Loucy (cell line): Measurements from ENCODE around the gene NRIP1.
A peak's percentile ranks its signal among the peaks of the same experiment; 100 is the strongest.

Experiments used
- H2AFZ ChIP-seq: fragments of 200-600 bp; sonication (generic); 2 replicates; pipeline ENCODE4 v1.6.0; 2016; ENCODE audit warnings: antibody characterized with exemption, mild to moderate bottlenecking, low read length, moderate library complexity
- H3F3A ChIP-seq: fragments of 200-600 bp; 2 replicates; pipeline ENCODE4 v1.6.0; 2016; ENCODE audit warnings: antibody characterized with exemption, low read depth, mild to moderate bottlenecking
- H3K27me3 ChIP-seq: fragments of 200-600 bp; sonication (generic); 2 replicates; pipeline ENCODE4 v1.6.1; 2014; ENCODE audit warnings: low read length, mild to moderate bottlenecking; ENCODE audit not compliant: insufficient read depth, poor library complexity, severe bottlenecking
- H3K36me3 ChIP-seq: fragments of 200-600 bp; sonication (generic); 2 replicates; pipeline ENCODE4 v1.6.1; 2016; ENCODE audit warnings: low read length; ENCODE audit not compliant: insufficient read depth
- H3K4me1 ChIP-seq: fragments of 200-600 bp; sonication (generic); 2 replicates; pipeline ENCODE4 v1.5.1; 2014; ENCODE audit warnings: low read length, mild to moderate bottlenecking; ENCODE audit not compliant: insufficient read depth, poor library complexity, severe bottlenecking
- H3K4me2 ChIP-seq: fragments of 200-600 bp; sonication (generic); 2 replicates; pipeline ENCODE4 v1.6.0; 2014; ENCODE audit warnings: antibody characterized with exemption, low read length, low read depth, mild to moderate bottlenecking; ENCODE audit not compliant: poor library complexity, severe bottlenecking
- H3K4me3 ChIP-seq: fragments of 200-600 bp; sonication (generic); 2 replicates; pipeline ENCODE4 v1.5.1; 2014; ENCODE audit warnings: low read length, mild to moderate bottlenecking, mixed read lengths; ENCODE audit not compliant: poor library complexity, severe bottlenecking
- H3K79me2 ChIP-seq: fragments of 200-600 bp; sonication (generic); 2 replicates; pipeline ENCODE4 v1.6.1; 2014; ENCODE audit warnings: low read length; ENCODE audit not compliant: insufficient read depth
- H3K9ac ChIP-seq: fragments of 200-600 bp; sonication (generic); 2 replicates; pipeline ENCODE4 v1.6.0; 2014; ENCODE audit warnings: mild to moderate bottlenecking, low read depth, low read length, moderate library complexity; ENCODE audit not compliant: poor library complexity, severe bottlenecking
- H3K9me2 ChIP-seq: fragments of 200-600 bp; sonication (generic); replicated peaks from 2 replicates; pipeline ENCODE4 v1.6.1; 2016; ENCODE audit warnings: low read depth, low read length, mixed read lengths
- H3K9me3 ChIP-seq: fragments of 200-600 bp; sonication (generic); 2 replicates; pipeline ENCODE4 v1.6.1; 2014; ENCODE audit warnings: mild to moderate bottlenecking, antibody characterized with exemption, low read length, low read depth; ENCODE audit not compliant: insufficient read depth
- H4K20me1 ChIP-seq: fragments of 200-600 bp; sonication (generic); 2 replicates; pipeline ENCODE4 v1.6.0; 2014; ENCODE audit warnings: antibody characterized with exemption, low read length, mild to moderate bottlenecking; ENCODE audit not compliant: insufficient read depth, poor library complexity, severe bottlenecking
- EZH2phosphoT487 ChIP-seq: fragments of 200-600 bp; IDR thresholded peaks from 2 replicates; pipeline ENCODE4 v1.6.1; 2018; ENCODE audit warnings: antibody characterized with exemption, mild to moderate bottlenecking, moderate library complexity, borderline replicate concordance
- TF ChIP-seq, protein P1 (sequence below): fragments of 200-600 bp; sonication (generic); conservative IDR thresholded peaks from 2 replicates; pipeline ENCODE4 v1.5.1; 2014; ENCODE audit warnings: mild to moderate bottlenecking, antibody characterized with exemption, low read length

The NRIP1 gene

DNA sequence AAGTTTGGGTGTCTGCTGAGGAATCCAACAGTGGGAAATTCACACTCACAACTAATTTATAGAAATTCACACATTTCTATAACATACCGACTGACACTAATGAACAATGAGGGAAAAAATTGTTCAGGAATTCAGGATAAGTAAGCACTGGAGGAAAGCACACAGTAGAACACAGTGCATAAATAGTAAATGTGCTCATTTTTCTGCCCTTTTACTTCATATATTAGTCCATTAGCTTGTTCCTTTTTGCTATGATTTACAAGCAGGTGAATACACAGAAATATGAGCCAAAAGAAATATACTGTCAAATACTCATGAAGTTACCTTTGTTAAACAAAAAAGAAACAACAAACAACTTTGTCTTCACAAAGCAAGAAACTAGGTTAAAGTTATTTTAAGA, 11.3 kb downstream of the NRIP1 start:
- H3K4me2 ChIP-seq: peak overlapping the region; percentile 9
- H3K9ac ChIP-seq: no peak overlapping the region
- no peak overlapping the region for H2AFZ ChIP-seq
- no peaks in the 10 kb centered on the region for H3K9me3 ChIP-seq
- no peaks in the 10 kb centered on the region for H3K36me3 ChIP-seq
- H3K79me2 ChIP-seq: peaks cover 100% of the 10 kb centered on the region
- no peak for TF ChIP-seq EZH2phosphoT487
- TF ChIP-seq, protein P1, sequence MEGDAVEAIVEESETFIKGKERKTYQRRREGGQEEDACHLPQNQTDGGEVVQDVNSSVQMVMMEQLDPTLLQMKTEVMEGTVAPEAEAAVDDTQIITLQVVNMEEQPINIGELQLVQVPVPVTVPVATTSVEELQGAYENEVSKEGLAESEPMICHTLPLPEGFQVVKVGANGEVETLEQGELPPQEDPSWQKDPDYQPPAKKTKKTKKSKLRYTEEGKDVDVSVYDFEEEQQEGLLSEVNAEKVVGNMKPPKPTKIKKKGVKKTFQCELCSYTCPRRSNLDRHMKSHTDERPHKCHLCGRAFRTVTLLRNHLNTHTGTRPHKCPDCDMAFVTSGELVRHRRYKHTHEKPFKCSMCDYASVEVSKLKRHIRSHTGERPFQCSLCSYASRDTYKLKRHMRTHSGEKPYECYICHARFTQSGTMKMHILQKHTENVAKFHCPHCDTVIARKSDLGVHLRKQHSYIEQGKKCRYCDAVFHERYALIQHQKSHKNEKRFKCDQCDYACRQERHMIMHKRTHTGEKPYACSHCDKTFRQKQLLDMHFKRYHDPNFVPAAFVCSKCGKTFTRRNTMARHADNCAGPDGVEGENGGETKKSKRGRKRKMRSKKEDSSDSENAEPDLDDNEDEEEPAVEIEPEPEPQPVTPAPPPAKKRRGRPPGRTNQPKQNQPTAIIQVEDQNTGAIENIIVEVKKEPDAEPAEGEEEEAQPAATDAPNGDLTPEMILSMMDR: no peak
- H3F3A ChIP-seq: no peaks in the 10 kb centered on the region
- no peaks in the 10 kb centered on the region for H3K27me3 ChIP-seq
- H4K20me1 ChIP-seq: peaks cover 97% of the 10 kb centered on the region
- no peak overlapping the region for H3K4me3 ChIP-seq
- H3K4me1 ChIP-seq: peaks cover 83% of the 10 kb centered on the region
- H3K9me2 ChIP-seq: no peaks in the 10 kb centered on the region

DNA sequence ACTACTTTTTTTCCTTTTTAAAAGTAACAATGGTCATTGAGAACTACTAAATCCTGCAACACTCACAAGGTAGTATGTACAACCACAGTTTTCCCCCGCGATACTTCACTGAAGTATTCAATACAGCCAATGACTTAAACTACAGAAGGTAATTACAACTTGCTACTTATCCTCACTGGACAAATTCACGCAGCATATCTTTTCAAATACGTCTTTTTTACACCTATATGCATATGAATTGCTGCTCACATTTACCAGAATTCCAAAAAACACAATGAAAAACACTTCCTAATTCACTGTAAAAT, 12.4 kb downstream of the NRIP1 start:
- Histone ChIP-seq H3K36me3 (no peaks in the 10 kb centered on the region), H2AFZ (no peak overlapping the region), H3K4me2 (peak overlapping the region; percentile 59), H3K4me1 (peaks cover 77% of the 10 kb centered on the region), H3F3A (no peaks in the 10 kb centered on the region), H3K79me2 (peaks cover 100% of the 10 kb centered on the region), H3K9ac (no peak overlapping the region), H4K20me1 (peaks cover 95% of the 10 kb centered on the region), H3K9me2 (no peaks in the 10 kb centered on the region), H3K27me3 (no peaks in the 10 kb centered on the region), H3K9me3 (no peaks in the 10 kb centered on the region), H3K4me3 (no peak overlapping the region)
- TF ChIP-seq, protein P1: no peak
- TF ChIP-seq EZH2phosphoT487: no peak

DNA sequence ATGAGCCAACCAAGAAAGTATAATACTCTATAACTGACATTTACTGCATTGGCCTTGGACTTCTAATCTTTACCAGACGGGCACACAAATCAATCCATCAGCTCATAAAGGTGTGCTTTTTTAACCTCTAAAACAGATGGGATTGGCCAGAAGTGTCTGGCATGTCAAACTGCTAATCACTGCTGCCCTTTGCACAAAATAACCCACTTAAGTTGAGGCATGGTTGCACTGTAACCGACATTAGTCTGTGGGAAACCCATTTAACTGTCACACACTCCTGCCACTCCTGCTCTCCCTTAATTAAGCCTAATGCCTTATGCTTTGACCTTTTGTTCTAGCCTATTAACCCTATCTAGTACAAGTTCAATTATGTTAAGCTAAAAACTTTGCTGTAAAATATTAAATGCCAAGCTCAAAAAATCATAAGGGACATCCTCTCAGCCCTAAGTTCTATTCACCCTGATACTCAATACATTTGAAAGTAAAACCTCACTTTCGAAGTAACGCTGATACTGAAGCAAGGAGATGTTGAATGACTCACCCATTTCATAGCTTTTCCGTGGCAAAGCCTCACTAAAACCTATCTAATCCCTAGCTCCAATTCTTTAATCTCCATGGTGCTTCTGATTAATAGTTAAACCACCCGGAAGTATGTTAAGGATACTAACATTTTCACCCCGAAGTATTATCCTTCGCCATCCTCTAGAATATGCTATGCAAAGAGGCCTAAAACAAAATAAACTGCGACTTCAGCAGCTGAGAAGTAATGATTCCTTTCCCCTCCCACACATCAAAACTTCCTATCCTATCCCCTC, 12.9 kb downstream of the NRIP1 start:
- H3K79me2 ChIP-seq: peaks cover 97% of the 10 kb centered on the region
- H3K36me3 ChIP-seq: no peaks in the 10 kb centered on the region
- H3K4me1 ChIP-seq: peaks cover 71% of the 10 kb centered on the region
- H4K20me1 ChIP-seq: peaks cover 89% of the 10 kb centered on the region
- no peaks in the 10 kb centered on the region for H3F3A ChIP-seq
- no peak overlapping the region for H2AFZ ChIP-seq
- peak overlapping the region; percentile 59 for H3K4me2 ChIP-seq
- H3K4me3 ChIP-seq: peak overlapping the region; percentile 21
- no peak overlapping the region for H3K9ac ChIP-seq
- no peaks in the 10 kb centered on the region for H3K9me3 ChIP-seq
- H3K9me2 ChIP-seq: no peaks in the 10 kb centered on the region
- TF ChIP-seq EZH2phosphoT487: no peak
- TF ChIP-seq, protein P1: no peak
- no peaks in the 10 kb centered on the region for H3K27me3 ChIP-seq
